Liver (tissue), 9 donors: ENCODE results near the gene CELF1. TPM values are rescaled to one million over a fixed set of nuclear protein-coding genes. Genes with fewer than 3 reads are reported as not detected.

Experiments
- DNase-seq: peaks from one replicate; pipeline ENCODE4 v3.0.0-alpha.2; 2017; ENCODE audit warnings: low spot score
- H3K27ac ChIP-seq, 2 donors: one replicate each; pipeline ENCODE4 v1.7.0; 2013; ENCODE audit warnings: inconsistent platforms in 2 of 2, low read length in 2 of 2, control low read depth in 1 of 2, low read depth in 1 of 2, mild to moderate bottlenecking in 1 of 2
- H3K27me3 ChIP-seq, 4 donors: one replicate each; pipeline versions ENCODE4 v1.6.1 to v1.7.0; 2013; ENCODE audit warnings: low read length in 3 of 4, inconsistent platforms in 1 of 4, mild to moderate bottlenecking in 1 of 4, moderate library complexity in 1 of 4; ENCODE audit not compliant: control insufficient read depth in 4 of 4, insufficient read depth in 4 of 4
- H3K36me3 ChIP-seq, 4 donors: one replicate each; pipeline versions ENCODE4 v1.6.1 to v1.7.0; 2013; ENCODE audit warnings: low read length in 3 of 4, mild to moderate bottlenecking in 3 of 4, low read depth in 1 of 4, moderate library complexity in 1 of 4; ENCODE audit not compliant: control insufficient read depth in 4 of 4, insufficient read depth in 3 of 4
- H3K4me1 ChIP-seq, 4 donors: one replicate each; pipeline versions ENCODE4 v1.6.1 to v1.7.0; 2013; ENCODE audit warnings: low read length in 3 of 4, mild to moderate bottlenecking in 3 of 4, moderate library complexity in 1 of 4; ENCODE audit not compliant: control insufficient read depth in 4 of 4, insufficient read depth in 4 of 4
- H3K4me3 ChIP-seq, 3 donors: one replicate each; pipeline versions ENCODE4 v1.6.1 to v1.7.0; 2013; ENCODE audit warnings: low read length in 3 of 3, control low read depth in 1 of 3, low read depth in 1 of 3, mild to moderate bottlenecking in 1 of 3
- H3K9ac ChIP-seq, 2 donors: one replicate each; pipeline ENCODE4 v1.7.0; 2013; ENCODE audit warnings: low read length in 2 of 2, mild to moderate bottlenecking in 2 of 2, moderate library complexity in 2 of 2, control low read depth in 1 of 2, low read depth in 1 of 2
- H3K9me3 ChIP-seq, 4 donors: one replicate each; pipeline versions ENCODE4 v1.6.1 to v1.7.0; 2013; ENCODE audit warnings: low read length in 3 of 4; ENCODE audit not compliant: control insufficient read depth in 4 of 4
- CTCF ChIP-seq: fragments of 150-350 bp; IDR thresholded peaks from 2 replicates; pipeline ENCODE4 v1.5.1; 2017; ENCODE audit warnings: improper control_type of control experiment, low read depth, low read length; ENCODE audit not compliant: missing input control
- EGR1 ChIP-seq, 2 donors: IDR thresholded peaks; 2 replicates each; pipeline ENCODE4 v1.6.1; 2016 to 2018; ENCODE audit warnings: antibody characterized with exemption in 2 of 2, low read depth in 2 of 2
- FOXA1 ChIP-seq: IDR thresholded peaks from 2 replicates; pipeline ENCODE4 v1.6.1; 2016; ENCODE audit warnings: antibody characterized with exemption
- FOXA2 ChIP-seq: IDR thresholded peaks from 2 replicates; pipeline ENCODE4 v1.6.1; 2016; ENCODE audit warnings: antibody characterized with exemption
- GABPA ChIP-seq, 2 donors: IDR thresholded peaks in 1 of 2; conservative IDR thresholded peaks in 1 of 2; 2 replicates each; pipeline ENCODE4 v1.6.1; 2016; ENCODE audit warnings: antibody characterized with exemption in 2 of 2, mild to moderate bottlenecking in 1 of 2, moderate library complexity in 1 of 2
- JUND ChIP-seq, 2 donors: IDR thresholded peaks; 2 replicates each; pipeline ENCODE4 v1.6.1; 2016; ENCODE audit warnings: antibody characterized with exemption in 2 of 2
- MAX ChIP-seq: IDR thresholded peaks from 2 replicates; pipeline ENCODE4 v1.6.1; 2016; ENCODE audit warnings: antibody characterized with exemption
- RAD21 ChIP-seq, 2 donors: IDR thresholded peaks; 2 replicates each; pipeline ENCODE4 v1.6.1; 2016; ENCODE audit warnings: antibody characterized with exemption in 2 of 2, mild to moderate bottlenecking in 2 of 2
- RXRA ChIP-seq, 2 donors: IDR thresholded peaks; 2 replicates each; pipeline ENCODE4 v1.6.1; 2017 to 2018; ENCODE audit warnings: antibody characterized with exemption in 2 of 2, mild to moderate bottlenecking in 1 of 2
- SP1 ChIP-seq: IDR thresholded peaks from 2 replicates; pipeline ENCODE4 v1.6.1; 2018; ENCODE audit warnings: antibody characterized with exemption, mild to moderate bottlenecking
- TAF1 ChIP-seq: conservative IDR thresholded peaks from 2 replicates; pipeline ENCODE4 v1.6.1; 2016; ENCODE audit warnings: antibody characterized with exemption, mild to moderate bottlenecking
- YY1 ChIP-seq: IDR thresholded peaks from 2 replicates; pipeline ENCODE4 v1.6.1; 2016; ENCODE audit warnings: antibody characterized with exemption, mild to moderate bottlenecking
- WGBS: extraction: QIAGEN DNeasy Blood & Tissue Kit; methylation state at CpG from one replicate; pipeline ENCODE4 v1.1.7; 2013; 5-methylcytosine and 5-hydroxymethylcytosine counted together
- polyA plus RNA-seq, 2 donors: library from polyadenylated mRNA; stranded (reverse) in 1 of 2; unstranded in 1 of 2; fragments of 200-250 nt in 1 of 2; fragments of >200 nt in 1 of 2; fragmentation: Nextera tagmentation in 1 of 2; extraction: Ambion mirVana in 1 of 2; gene quantifications; one replicate each; pipeline versions ENCODE4 v1.2.1 to v1.2.3, GENCODE V29; 2013 to 2015
- total RNA-seq, 2 donors: library from RNA; depleted of rRNA; stranded (reverse); fragments of >200 nt; gene quantifications; one replicate each; pipeline ENCODE4 v1.2.3, GENCODE V29; 2014
- TF ChIP-seq, protein P1 (sequence below): IDR thresholded peaks from 2 replicates; pipeline ENCODE4 v1.6.1; 2016; ENCODE audit warnings: antibody characterized with exemption
- TF ChIP-seq, protein P2 (sequence below): IDR thresholded peaks from 2 replicates; pipeline ENCODE4 v1.6.1; 2016; ENCODE audit warnings: antibody characterized with exemption, mild to moderate bottlenecking
- TF ChIP-seq, protein P3 (sequence below): IDR thresholded peaks from 2 replicates; pipeline ENCODE4 v1.6.1; 2016; ENCODE audit warnings: antibody characterized with exemption
- donor health status: healthy.
- donor health status: healthy.
- donor health status: healthy.
- donor health status: healthy.
- donor health status: healthy.

Gene CELF1
- total and polyA plus RNA-seq, 4 donors = 23.5 to 139 (median 60.3) TPM

DNA sequence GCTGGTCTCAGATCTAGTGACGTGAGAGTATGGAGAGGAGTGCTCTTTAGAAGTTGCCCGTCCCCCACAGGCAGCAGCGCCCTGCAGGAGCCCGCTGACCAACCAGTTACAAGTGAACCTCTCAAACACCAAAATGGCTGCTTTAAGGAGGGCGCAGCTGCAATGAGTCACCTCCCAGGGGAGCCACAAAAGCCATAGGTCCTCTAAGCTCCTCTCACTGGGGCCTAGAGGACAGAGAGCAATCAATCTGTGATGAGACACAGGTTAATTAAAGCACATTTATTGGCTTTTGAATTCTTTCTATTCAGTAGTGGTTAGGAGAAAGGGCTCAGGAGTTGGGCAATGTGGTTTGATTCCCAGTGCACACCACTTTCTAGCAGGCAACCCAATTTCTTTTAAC is 88.4 kb downstream of the CELF1 start:
- peaks cover 1 to 9% (median 4%) of the 10 kb centered on the region in 4 donors for H3K36me3 ChIP-seq
- peaks cover 8 to 34% (median 33%) of the 10 kb centered on the region in 4 donors for H3K4me1 ChIP-seq
- no peak overlapping the region for H3K27ac ChIP-seq
- no peaks in the 10 kb centered on the region for H3K9me3 ChIP-seq
- no peak overlapping the region for H3K9ac ChIP-seq
- TF ChIP-seq TAF1 (no peak), EGR1 (IDR thresholded peaks at IDR 0.05; ENCODE audit: low read depth in 2 of 2) (no peak), SP1 (no peak), MAX (no peak), YY1 (no peak), FOXA1 (no peak), CTCF (no peak), JUND (IDR thresholded peaks at IDR 0.05) (no peak), RAD21 (IDR thresholded peaks at IDR 0.05) (no peak)
- TF ChIP-seq, protein P1, sequence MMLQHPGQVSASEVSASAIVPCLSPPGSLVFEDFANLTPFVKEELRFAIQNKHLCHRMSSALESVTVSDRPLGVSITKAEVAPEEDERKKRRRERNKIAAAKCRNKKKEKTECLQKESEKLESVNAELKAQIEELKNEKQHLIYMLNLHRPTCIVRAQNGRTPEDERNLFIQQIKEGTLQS = no peak
- TF ChIP-seq, protein P2, sequence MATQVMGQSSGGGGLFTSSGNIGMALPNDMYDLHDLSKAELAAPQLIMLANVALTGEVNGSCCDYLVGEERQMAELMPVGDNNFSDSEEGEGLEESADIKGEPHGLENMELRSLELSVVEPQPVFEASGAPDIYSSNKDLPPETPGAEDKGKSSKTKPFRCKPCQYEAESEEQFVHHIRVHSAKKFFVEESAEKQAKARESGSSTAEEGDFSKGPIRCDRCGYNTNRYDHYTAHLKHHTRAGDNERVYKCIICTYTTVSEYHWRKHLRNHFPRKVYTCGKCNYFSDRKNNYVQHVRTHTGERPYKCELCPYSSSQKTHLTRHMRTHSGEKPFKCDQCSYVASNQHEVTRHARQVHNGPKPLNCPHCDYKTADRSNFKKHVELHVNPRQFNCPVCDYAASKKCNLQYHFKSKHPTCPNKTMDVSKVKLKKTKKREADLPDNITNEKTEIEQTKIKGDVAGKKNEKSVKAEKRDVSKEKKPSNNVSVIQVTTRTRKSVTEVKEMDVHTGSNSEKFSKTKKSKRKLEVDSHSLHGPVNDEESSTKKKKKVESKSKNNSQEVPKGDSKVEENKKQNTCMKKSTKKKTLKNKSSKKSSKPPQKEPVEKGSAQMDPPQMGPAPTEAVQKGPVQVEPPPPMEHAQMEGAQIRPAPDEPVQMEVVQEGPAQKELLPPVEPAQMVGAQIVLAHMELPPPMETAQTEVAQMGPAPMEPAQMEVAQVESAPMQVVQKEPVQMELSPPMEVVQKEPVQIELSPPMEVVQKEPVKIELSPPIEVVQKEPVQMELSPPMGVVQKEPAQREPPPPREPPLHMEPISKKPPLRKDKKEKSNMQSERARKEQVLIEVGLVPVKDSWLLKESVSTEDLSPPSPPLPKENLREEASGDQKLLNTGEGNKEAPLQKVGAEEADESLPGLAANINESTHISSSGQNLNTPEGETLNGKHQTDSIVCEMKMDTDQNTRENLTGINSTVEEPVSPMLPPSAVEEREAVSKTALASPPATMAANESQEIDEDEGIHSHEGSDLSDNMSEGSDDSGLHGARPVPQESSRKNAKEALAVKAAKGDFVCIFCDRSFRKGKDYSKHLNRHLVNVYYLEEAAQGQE = no peak
- H3K4me3 ChIP-seq = no peak overlapping the region
- no peaks in the 10 kb centered on the region for H3K27me3 ChIP-seq
- DNase-seq = no peak
- 98% methylated on average over 5 of the region's 5 CpGs for WGBS

GRCh38 chr11:47461876-47462275 is 91.1 kb downstream of the CELF1 start:
- H3K4me1 ChIP-seq = peaks cover 2 to 9% (median 9%) of the 10 kb centered on the region in 4 donors
- TF ChIP-seq, protein P3, sequence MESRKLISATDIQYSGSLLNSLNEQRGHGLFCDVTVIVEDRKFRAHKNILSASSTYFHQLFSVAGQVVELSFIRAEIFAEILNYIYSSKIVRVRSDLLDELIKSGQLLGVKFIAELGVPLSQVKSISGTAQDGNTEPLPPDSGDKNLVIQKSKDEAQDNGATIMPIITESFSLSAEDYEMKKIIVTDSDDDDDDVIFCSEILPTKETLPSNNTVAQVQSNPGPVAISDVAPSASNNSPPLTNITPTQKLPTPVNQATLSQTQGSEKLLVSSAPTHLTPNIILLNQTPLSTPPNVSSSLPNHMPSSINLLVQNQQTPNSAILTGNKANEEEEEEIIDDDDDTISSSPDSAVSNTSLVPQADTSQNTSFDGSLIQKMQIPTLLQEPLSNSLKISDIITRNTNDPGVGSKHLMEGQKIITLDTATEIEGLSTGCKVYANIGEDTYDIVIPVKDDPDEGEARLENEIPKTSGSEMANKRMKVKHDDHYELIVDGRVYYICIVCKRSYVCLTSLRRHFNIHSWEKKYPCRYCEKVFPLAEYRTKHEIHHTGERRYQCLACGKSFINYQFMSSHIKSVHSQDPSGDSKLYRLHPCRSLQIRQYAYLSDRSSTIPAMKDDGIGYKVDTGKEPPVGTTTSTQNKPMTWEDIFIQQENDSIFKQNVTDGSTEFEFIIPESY = no peak
- TF ChIP-seq, protein P2 = no peak
- TF ChIP-seq, protein P1 = no peak
- TF ChIP-seq RXRA (IDR thresholded peaks at IDR 0.05) (no peak), FOXA2 (no peak), CTCF (no peak), SP1 (no peak), GABPA (IDR thresholded peaks at IDR 0.05 in 1 of 2, conservative IDR thresholded peaks at IDR 0.05 in 1 of 2) (no peak), RAD21 (IDR thresholded peaks at IDR 0.05) (no peak)
- no peak overlapping the region for H3K9ac ChIP-seq
- no peak for DNase-seq
- H3K36me3 ChIP-seq = peaks cover 0 to 2% (median under 1%) of the 10 kb centered on the region in 4 donors
- no peak overlapping the region for H3K27ac ChIP-seq
- 98% methylated on average over 7 of the region's 7 CpGs for WGBS
- H3K4me3 ChIP-seq = no peak overlapping the region
- H3K9me3 ChIP-seq = no peaks in the 10 kb centered on the region
- no peaks in the 10 kb centered on the region for H3K27me3 ChIP-seq
